ENCODE data around the gene KIF23.

- TF ChIP-seq, protein P1, sequence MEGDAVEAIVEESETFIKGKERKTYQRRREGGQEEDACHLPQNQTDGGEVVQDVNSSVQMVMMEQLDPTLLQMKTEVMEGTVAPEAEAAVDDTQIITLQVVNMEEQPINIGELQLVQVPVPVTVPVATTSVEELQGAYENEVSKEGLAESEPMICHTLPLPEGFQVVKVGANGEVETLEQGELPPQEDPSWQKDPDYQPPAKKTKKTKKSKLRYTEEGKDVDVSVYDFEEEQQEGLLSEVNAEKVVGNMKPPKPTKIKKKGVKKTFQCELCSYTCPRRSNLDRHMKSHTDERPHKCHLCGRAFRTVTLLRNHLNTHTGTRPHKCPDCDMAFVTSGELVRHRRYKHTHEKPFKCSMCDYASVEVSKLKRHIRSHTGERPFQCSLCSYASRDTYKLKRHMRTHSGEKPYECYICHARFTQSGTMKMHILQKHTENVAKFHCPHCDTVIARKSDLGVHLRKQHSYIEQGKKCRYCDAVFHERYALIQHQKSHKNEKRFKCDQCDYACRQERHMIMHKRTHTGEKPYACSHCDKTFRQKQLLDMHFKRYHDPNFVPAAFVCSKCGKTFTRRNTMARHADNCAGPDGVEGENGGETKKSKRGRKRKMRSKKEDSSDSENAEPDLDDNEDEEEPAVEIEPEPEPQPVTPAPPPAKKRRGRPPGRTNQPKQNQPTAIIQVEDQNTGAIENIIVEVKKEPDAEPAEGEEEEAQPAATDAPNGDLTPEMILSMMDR (IDR thresholded peaks at IDR 0.05; ENCODE audit: borderline replicate concordance, extremely low read depth, low read length, poor library complexity, severe bottlenecking), result no peak
- TF ChIP-seq EZH2 (IDR thresholded peaks at IDR 0.05; ENCODE audit: borderline replicate concordance, low read depth, low read length, severe bottlenecking), result no peak
Observed at GRCh38 chr15:69474846-69475455, 60.8 kb downstream of the KIF23 start.
